Cerebellar cortex (tissue), 1 donor: Measurements from ENCODE around the gene CDCA5.

Source experiments
- DNase-seq: peaks from one replicate; pipeline ENCODE4 v3.0.0-alpha.2; 2015; ENCODE audit warnings: low spot score

The CDCA5 gene

DNA sequence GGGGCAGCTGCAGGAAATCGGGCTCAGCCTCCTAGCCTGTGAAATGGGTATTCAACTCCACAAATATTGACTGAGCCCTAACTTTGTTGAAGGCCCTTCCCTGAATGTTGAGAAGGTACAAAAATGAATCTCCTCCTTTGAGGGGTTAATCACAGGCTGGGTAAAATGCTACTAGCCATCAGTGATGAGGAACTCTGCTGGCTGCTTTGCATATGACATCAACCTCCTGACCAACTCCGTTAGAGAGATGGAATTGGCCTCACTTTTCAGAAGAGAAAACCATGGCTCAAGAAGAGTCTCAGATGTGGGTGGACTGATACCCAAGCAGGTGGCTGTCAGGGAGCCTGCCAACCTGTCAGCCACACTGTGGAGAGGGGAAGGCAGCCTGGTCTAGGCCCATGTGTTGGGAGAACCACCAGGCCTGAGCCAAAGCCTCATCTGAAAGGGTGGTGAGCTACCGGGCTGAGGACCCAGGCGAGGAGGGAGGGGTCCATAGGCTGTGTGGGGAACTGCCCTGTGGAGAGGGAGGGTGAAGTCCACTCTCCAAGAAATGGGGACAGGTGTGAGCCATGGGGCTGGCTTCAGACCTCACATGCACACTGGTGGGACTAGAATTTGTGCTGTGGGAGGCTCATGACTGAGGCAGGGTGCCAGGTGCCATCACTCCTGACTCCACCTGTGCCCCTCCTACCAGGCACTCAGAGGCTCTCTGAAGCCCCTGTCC, 11.8 kb downstream of the CDCA5 start:
- DNase-seq: no peak

DNA sequence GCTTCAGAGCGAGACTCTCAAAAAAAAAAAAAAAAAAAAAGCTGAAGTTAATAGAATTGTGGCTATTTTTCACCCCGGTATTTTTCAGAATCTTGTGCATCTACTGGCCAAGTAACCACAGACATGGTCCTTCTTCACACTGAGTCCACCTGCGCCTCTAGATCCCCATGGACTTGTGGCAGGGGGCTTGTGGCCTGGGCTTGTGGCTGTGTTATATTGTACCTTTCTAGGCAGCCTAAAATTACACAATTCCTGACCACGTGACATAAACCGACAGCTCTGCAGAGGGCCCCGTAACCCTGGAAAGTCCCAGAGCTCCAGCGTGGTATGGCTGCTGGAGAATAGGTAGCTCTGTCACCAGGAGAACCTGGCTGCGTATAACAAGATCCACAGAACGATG, 14.6 kb downstream of the CDCA5 start:
- DNase-seq: no peak

DNA sequence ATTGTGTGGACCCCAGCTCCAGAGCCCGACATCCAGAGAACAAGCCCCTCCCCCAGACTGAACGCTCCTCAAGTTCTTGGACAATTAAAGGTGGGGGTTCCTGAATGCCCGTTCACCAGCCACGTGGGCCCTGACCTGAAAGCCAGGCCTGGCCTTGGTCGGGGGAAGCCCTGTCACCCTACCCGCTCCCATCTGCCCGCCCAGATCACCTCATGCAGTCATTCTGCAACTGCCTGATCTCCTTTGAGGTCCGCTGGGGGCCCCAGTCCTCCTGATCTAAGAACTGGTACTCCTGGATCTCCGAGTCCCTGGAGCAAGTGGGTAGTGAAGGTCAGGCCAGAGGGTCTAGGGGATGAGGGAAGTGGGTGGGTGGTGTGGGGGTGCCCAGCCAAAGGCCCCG, 16.4 kb downstream of the CDCA5 start:
- no peak for DNase-seq

DNA sequence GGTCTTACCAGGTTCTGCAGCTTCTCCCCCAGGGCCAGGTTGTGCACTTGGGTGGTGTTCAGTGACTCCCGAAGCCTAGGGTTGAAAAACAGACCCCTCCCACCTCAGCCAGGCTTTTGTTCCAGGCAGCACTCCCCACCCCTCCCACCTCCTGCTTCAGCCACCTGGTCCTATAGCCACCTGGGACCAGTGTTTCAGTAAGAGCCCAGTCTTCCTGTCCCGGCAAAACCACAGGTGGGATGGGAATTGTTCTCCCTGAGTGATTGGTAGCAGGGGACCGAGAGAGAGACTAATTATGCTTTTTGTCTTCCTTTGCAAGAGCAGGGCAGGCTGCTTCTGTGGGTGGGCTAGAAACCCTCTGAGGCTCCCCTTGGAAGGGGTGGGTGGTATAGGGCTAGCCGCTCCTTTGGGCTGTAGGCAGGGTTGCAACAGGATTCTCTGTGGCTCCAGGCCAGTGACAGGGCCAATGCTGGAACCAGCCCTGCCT, 17.0 kb downstream of the CDCA5 start:
- DNase-seq: no peak

DNA sequence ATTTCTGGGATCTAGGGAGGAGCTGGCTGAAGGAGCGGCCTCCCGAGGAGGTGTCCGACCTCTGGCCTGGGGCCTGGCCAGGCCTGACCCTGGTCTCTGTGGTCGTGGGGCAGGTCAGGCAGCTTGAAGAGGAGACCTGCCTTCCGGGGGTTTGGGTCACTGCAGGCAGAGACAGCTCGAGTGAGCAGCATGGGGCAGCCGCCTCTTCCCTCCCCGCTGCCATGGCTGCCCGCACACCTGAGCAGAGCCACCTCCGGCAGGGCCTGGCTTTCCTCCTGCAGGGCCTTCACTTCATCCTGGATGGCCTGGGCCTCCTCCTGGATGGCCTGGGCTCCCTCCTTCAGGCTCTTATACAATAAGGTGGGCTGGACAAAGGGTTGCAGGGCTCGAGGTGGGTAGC, 17.5 kb downstream of the CDCA5 start:
- DNase-seq: no peak

DNA sequence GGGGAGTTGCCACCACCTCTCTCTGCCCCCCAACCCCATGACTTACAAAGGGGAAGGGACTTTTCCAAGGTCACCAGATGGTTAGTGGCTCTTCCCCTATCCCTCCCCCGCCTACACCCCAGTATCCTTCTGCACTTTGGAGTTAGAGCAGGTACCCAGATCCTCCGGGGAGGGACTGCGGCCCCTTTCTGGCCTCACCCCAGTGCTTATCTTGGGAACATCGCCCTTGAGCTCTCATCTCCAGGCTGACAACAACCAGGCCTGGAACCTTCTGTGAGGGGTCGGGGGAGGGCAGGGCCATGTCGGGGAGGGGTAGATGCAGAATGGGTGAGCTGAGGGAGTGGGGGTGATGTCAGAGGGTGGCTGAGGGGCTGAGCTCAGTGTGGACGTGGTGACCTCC, 18.0 kb downstream of the CDCA5 start:
- DNase-seq: no peak

DNA sequence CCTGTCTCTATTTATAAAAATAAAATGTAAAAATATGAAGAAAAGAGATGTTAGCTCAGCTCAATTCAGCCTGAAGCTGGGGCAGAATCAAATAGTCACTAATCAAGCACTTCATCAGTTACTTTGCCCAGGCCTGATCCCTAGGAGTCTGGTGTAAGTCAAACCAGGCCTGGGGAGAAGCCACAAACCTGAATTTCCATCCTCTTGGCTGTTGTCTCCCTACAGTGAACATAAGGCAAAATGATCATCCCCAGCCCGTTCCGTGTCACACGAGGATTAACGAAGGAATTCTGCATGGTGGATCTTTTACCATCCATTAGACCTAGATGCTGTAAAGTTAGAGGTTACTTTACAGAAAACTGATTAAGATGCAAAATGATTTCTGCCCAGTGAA, 19.0 kb downstream of the CDCA5 start:
- no peak for DNase-seq

DNA sequence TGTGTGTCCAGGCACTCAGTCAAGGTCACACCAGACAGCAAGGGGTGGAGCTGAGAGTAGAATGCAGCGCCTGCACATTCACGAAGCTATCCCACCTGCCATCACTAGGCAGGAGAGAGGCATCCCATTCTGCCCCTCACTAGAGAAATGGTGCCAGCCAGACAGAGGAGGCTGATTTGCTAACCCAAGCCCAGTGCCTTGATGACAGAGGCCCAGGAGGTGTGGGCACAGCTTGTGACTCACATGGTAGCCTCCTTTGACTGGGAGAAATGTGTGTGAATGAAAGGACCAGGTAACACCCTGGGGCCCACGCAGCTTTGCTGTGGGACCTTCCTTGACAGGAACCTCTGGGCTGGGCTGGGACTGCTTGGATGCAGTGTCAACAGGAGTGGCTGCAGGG, 20.3 kb downstream of the CDCA5 start:
- no peak for DNase-seq

DNA sequence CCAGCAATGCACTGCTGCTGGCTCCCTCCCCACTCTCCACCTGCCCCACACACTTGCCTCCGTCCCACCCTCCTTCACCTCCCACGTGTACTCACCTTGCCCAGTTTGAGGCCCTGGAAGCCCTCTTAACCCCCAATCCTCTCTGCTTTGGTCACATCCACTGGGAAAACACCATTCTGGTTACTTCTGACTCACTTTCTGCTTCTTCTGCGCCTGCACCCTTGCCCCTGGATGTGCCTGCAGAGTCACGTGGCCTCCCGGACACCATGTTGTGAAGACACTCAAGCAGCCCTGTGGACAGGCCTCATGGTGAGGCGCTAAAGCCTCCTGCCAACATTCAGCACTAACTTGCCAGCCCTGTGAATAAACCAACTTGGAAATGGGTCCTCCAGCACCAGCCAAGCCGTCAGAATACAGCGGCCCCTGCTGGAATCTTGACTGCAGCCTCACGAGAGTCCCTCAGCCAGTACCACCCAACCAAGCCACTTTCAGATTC, 22.9 kb downstream of the CDCA5 start:
- peak; percentile 32 for DNase-seq

DNA sequence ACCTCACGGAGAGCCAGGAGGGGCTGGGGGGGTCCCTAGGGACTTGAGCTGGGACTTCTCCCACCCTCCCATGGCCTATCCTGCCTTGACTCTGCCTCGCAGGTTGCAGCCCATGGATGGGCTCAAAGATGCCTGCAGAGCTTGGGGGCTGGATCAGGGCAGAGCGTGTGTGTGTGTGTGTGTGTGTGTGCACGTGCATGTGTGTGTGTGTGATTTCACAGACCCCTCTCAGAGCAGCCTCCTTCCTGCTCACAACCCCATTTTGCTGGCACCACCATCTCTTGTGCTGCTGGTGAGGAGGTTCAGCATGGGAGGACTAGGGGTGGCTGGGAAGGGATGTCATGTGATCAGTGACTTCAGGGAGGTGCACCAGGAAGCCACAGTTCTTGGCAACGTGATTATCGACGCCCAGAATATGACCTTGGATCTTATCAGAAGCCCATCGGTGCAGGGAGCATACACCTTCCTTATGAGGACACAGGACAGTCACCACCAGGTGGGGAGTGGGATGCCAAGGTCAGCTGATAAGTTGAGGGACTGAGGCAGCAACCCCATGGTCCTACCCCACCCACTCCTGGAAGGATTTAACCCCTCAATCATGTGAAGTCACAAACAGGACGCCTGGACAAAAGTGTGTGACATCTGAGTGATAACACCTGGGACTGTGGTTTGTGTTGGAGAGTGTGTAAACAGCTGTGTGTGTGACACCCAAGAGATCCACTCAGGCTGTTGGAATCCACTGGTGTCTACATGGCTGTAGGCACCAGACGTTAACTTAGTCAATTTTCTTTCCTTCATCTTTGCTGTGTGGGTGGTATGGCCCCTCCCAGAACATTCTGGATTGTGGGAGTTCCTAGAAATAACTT, 23.6 kb downstream of the CDCA5 start:
- DNase-seq: no peak

DNA sequence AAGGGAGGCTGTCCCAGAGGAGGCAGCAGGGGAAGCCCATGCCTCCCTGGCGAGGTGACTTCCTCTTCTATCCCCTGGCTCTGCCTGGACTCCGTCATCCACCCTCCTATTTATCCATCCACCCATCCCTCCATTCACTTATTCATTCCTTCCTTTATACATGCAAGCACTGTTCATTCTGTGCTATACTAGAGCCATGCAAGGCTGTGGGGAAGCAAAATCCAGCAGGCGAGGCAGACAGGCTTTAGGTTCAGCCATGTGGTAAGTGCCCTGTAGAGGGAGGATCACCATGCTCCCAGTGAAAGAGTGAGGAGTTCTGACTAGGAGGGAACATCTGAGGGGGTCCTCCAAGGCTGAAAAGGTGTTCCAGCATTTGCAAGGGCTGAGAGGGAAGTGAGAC, 24.3 kb downstream of the CDCA5 start:
- DNase-seq: no peak

DNA sequence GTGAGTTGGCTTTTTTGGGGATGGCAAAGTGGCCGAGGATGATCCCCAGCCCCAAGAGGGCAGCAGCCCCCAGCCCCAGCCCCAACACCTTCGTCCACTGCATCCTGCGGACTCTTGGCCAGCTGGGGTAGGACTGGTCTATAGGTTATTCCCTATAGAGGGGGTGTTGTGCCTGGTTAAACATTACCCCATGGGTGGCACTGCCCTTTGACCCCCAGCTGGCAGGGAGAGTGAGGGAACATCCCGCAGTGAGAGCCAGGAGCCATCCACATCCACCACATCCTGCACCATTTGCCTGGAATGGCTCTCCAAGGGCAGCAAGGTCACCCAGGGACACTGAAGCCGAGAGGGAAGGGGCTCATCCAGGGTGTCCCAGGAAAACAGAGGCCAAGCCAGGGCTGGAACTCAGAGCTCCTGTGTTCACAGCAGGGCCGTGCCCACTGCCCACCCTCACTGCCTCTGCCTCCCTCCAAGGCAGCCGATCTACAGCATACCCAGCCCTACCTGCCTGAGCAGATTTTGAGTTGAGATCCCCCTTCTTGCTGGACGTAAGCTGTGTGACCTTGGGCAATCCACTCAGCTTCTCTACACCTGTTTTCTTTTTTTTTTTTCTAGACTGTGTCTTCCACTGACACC, 25.3 kb downstream of the CDCA5 start, which contains the start of gene NAALADL1:
Gene NAALADL1 (minus strand): TSS at position 135 of the 636 bp plus-strand sequence. CDS start 32 bp downstream, at position 103.
- no peak for DNase-seq

DNA sequence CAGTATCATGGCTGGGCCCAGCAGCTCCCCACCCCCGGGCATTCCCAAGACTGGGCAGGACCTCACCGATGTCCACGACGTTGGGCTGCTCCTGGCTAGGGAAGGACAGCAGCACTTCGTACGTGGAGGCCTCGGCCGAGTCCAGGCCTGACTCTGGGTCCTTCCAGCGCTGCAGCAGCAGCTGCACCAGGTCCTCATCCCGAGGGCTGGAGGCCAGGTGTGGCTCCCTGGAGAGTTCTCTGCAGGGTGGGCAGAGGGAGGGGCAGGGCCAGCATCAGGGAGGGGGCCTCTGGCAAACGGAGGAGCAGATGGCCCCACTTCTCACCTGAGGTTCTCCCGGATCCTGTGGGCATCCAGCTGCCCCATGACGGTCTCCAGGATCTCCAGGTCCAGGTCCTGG, 25.8 kb downstream of the CDCA5 start:
- no peak for DNase-seq

DNA sequence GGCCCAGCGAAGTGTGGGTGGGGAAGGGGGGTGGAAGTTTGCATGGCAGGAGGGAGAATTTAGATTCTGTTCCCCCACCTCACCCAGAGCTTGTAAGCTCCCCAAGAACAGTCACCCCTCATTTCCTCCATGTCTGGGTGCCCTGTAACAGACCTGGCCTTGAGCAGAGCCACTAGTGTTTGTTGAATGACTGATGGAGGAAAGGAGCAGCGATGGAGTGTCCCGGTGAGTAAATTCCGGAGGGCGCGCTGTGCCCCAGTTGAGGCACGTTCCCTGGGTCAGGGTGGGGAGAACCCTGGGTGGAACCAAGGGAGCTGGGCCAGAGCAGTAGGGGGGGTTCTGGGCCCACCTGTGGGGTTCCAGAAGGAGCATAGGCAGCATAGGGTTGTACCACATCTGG, 26.3 kb downstream of the CDCA5 start:
- DNase-seq: no peak

DNA sequence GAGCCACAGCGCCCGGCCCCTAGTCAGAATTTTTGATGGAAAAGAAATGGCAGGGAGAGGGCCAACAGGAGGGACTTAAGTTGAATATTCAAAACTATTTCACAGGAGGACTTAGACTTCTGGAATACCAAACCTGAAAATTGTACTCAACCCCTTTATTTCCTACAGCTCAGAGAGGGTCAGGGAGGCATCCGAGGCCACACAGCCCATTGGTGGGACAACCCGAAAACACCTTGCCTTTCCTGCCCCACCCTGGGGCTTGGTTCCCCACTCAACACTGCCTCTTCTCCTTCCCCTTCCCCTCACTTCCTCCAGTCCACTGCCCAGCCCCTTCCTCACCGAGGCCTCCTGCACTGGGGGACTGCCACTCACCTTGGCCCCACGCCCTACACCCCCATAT, 26.8 kb downstream of the CDCA5 start:
- no peak for DNase-seq

DNA sequence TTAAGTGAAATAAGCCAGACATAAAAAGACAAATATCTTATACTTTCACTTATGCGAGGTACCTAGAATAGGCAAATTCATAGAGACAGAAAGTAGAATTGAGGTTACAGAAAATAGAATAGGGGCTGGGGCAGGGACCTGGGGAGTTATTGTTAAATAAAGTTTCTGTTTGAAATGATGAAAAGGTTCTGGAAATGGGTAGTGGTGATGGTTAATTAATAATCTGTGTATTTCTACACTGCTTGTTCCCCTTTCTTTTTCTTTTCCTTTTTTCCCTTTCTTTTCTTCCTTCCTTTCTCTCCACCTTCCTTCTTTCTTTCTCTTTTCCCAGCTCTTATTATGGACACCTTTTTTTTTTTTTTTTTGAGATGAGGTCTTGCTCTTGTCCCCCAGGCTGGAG, 28.3 kb downstream of the CDCA5 start:
- DNase-seq: no peak

DNA sequence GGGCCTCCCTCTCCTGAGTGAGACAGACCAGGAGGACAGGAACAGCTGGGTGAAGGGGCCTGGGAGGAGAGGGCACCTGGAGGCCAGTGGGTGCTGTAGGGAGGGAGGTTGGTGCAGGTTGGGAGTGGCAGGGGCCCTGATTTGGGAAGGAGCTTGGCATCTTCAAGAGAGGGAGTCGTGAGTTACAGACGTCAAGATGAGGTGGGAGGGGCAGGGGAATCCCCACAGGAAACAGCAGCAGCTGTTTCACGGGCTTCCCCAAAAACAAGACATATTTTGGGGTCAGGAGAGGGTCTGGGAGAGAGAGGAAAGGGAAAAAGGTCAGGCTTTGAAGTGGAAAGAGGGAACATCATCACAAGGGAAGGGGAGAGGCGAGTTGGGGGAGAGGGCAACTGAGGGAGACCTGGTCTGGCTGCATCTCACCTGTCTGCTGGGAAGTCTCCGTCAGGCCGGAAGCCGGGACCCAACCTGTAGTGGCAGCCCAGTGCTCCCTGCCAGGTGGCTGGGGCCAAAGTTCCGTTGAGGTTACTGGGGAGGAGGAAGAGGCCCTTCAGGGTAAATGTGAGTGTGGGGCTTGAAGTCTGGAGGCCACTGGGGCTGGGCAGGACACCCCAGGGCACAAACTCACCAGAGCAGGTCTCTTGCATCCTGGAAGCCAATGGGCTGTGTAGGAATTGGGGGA, 29.9 kb downstream of the CDCA5 start:
- DNase-seq: no peak

DNA sequence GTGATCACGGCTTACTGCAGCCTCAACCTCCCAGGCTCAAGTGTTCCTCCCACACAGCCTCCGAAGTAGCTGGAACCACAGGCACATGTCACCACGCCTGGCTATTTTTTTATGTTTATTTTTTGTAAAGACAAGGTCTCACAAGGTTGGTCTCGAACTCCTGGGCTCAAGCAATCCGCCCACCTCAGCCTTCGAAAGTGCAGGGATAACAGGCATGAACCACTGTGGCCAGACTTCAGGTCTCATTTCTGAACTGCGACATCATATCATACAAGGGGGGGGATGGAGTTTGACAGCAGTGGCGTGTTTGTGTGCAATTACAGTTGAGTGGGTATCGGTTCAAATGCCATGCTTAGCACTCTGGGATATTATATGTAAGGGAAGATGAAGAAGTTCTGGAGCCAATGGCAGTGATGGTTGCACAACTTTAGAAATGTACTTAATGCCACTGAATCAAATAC, 32.4 kb downstream of the CDCA5 start:
- no peak for DNase-seq

DNA sequence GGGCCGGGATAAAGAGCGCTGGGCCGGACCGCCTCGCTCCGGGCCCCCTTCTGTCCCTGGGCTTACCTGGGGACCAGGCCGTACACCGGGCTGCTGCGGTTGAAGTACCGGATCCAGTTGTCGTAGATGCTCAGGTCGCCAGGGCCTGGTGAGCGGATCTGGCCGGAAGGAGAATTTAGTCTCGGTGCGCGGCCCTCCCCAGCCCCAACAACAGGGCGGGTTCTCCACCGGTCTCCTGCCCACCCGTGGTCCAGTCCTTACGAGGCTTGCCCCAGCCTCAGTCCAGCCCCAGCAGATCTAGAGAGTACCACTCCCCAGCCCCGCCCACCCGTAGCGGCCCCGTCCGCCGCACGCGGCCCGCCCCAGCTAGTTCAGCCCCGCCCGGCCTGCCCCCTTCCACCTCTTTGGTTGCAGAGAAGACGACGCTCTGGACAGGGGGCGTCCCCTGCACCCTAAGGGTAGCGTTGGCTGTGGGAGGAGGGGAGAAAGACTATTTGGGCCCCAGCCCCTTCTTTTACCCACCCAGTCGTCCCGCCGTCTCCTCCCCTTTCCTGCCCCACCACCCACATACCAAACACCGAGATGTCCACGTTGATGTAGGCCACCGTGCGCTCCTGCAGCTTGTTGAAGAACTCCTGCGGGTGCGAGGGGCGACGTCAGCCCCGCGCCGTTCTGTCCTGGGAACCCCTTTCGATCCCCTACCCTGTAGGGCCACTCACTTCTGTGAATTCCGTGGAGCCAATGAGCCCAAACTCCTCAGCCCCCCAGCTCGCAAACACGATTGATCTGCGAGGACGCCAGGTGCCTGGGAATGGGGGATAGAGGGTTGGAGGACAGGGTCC, 36.0 kb downstream of the CDCA5 start:
- DNase-seq: no peak

DNA sequence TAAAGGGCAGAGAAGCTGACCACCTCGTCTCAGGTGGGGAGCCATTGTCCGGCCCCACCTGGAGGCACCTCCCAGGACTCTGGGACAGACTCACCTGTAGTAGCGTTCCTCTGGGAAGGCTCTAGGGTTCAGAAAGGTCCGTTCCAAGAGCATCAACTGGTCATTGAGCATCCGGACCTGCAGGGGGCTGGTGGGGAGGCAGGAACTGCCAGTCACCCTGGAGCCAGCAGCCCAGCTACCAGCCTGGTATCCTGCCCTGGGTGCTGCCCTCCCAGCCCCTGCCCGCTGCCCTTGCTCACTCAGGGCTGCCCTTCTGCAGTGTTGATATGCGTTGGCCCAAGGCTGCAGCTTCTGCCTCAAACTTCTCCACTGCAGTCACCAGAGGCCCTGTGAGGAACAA, 38.1 kb downstream of the CDCA5 start:
- DNase-seq: no peak

DNA sequence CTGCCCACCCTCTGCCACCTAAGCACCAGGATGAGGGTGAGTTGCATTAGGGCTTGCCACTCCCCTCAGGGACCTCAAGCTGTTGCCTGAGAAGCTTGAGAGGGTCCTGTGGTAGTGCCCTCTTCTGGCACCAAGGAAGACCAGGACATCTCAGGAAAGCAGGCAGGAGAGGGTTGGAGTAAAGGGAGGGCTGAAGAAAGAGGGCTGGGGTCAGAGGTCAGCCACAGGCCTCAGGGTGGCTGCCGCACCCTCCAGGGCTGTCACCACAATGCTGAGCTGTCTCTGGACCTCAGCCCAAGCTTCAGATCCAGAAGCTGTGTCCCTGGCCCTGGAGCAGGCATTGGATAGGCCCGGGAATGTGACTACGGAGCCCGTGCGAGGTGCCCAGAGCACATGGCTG, 38.8 kb downstream of the CDCA5 start:
- DNase-seq: no peak
